Body of pancreas (tissue), 4 donors: Measurements from ENCODE around the gene TTF1. TPM values are rescaled to one million over a fixed set of nuclear protein-coding genes. Genes with fewer than 3 reads are reported as not detected.

Source experiments
- ATAC-seq: fragments of 150-250 bp; one replicate; pipeline ENCODE4 v1.9.1; 2016
- DNase-seq, 4 donors: peaks; one replicate each; pipeline ENCODE4 v3.0.0-alpha.2; 2019
- H3K27ac ChIP-seq, 4 donors: fragments of 200-600 bp; sonication (generic); 1 replicate in 3 of 4; 2 replicates in 1 of 4; pipeline versions ENCODE4 v1.5.1 to v1.6.1; 2016 to 2019; ENCODE audit warnings: mild to moderate bottlenecking in 1 of 4, mixed read lengths in 1 of 4, moderate library complexity in 1 of 4
- H3K27me3 ChIP-seq, 2 donors: fragments of 200-600 bp; sonication (generic); one replicate each; pipeline ENCODE4 v1.6.0; 2016; ENCODE audit warnings: mild to moderate bottlenecking in 1 of 2
- H3K36me3 ChIP-seq, 2 donors: fragments of 200-600 bp; sonication (generic); replicated peaks in 1 of 2; 2 replicates each; pipeline ENCODE4 v1.5.1; 2016; ENCODE audit warnings: low read depth in 2 of 2; ENCODE audit not compliant: insufficient read depth in 1 of 2
- H3K4me1 ChIP-seq: fragments of 200-600 bp; sonication (generic); one replicate; pipeline ENCODE4 v1.6.0; 2016
- H3K4me3 ChIP-seq, 2 donors: fragments of 200-600 bp; sonication (generic); 1 replicate in 1 of 2; 2 replicates in 1 of 2; pipeline ENCODE4 v1.5.1; 2016 to 2019
- H3K9me3 ChIP-seq, 3 donors: fragments of 200-600 bp; sonication (generic); 1 replicate in 2 of 3; 2 replicates in 1 of 3; pipeline ENCODE4 v1.5.1; 2016
- POLR2A ChIP-seq, 3 donors: fragments of 450-650 bp; IDR thresholded peaks; one replicate each; pipeline ENCODE4 v1.6.1; 2016; ENCODE audit warnings: antibody characterized with exemption in 3 of 3, mild to moderate bottlenecking in 2 of 3
- WGBS, 2 donors: methylation state at CpG; one replicate each; pipeline ENCODE4 v1.1.5; 2017; 5-methylcytosine and 5-hydroxymethylcytosine counted together
- intact Hi-C: fragments of 100-400 bp; cut with DNase I; formaldehyde crosslinking; loops from one replicate; pipeline ENCODE4 v1.15.1; 2023
- total RNA-seq, 2 donors: library from RNA; depleted of rRNA; stranded (reverse); fragments of >200 nt; gene quantifications; one replicate each; pipeline ENCODE4 v1.1.0, GENCODE V29; 2016
- TF ChIP-seq, protein P1 (sequence below), 7 experiments: fragments of 450-650 bp in 4 of 7; fragments of 200-600 bp in 3 of 7; sonication (generic) in 3 of 7; IDR thresholded peaks; one replicate each; pipeline ENCODE4 v1.5.1; 2016 to 2019; ENCODE audit warnings: antibody characterized with exemption in 7 of 7

The TTF1 gene, protein sequence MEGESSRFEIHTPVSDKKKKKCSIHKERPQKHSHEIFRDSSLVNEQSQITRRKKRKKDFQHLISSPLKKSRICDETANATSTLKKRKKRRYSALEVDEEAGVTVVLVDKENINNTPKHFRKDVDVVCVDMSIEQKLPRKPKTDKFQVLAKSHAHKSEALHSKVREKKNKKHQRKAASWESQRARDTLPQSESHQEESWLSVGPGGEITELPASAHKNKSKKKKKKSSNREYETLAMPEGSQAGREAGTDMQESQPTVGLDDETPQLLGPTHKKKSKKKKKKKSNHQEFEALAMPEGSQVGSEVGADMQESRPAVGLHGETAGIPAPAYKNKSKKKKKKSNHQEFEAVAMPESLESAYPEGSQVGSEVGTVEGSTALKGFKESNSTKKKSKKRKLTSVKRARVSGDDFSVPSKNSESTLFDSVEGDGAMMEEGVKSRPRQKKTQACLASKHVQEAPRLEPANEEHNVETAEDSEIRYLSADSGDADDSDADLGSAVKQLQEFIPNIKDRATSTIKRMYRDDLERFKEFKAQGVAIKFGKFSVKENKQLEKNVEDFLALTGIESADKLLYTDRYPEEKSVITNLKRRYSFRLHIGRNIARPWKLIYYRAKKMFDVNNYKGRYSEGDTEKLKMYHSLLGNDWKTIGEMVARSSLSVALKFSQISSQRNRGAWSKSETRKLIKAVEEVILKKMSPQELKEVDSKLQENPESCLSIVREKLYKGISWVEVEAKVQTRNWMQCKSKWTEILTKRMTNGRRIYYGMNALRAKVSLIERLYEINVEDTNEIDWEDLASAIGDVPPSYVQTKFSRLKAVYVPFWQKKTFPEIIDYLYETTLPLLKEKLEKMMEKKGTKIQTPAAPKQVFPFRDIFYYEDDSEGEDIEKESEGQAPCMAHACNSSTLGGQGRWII
- total RNA-seq = 10 to 100 TPM in 1 of 2 donors, 1 to 10 TPM in 1; 7.5 to 27.7 TPM

- Histone ChIP-seq H3K9me3 (no peaks in the 10 kb centered on the region), H3K4me1 (peaks cover 38% of the 10 kb centered on the region), H3K4me3 (peak within 1 kb of the TSS; percentile 35 to 49), H3K27me3 (peaks cover 0 to 9% of the 10 kb centered on the region in 2 donors), H3K27ac (peak within 1 kb of the TSS in 1 of 4 donors; percentile 30), H3K36me3 (no peaks in the 10 kb centered on the region)
- DNase-seq (peak; percentile 89 to 93 (median 91)), ATAC-seq (peak; percentile 92)
- 1% methylated on average over 17 to 33 of the region's 33 CpGs for WGBS, 2 donors
- intact Hi-C loops = no loop called here
- TF ChIP-seq POLR2A (IDR thresholded peaks at IDR 0.05) = peak in 2 of 3 donors; percentile 39 to 55
- TF ChIP-seq, protein P1, sequence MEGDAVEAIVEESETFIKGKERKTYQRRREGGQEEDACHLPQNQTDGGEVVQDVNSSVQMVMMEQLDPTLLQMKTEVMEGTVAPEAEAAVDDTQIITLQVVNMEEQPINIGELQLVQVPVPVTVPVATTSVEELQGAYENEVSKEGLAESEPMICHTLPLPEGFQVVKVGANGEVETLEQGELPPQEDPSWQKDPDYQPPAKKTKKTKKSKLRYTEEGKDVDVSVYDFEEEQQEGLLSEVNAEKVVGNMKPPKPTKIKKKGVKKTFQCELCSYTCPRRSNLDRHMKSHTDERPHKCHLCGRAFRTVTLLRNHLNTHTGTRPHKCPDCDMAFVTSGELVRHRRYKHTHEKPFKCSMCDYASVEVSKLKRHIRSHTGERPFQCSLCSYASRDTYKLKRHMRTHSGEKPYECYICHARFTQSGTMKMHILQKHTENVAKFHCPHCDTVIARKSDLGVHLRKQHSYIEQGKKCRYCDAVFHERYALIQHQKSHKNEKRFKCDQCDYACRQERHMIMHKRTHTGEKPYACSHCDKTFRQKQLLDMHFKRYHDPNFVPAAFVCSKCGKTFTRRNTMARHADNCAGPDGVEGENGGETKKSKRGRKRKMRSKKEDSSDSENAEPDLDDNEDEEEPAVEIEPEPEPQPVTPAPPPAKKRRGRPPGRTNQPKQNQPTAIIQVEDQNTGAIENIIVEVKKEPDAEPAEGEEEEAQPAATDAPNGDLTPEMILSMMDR (IDR thresholded peaks at IDR 0.05) = no peak
Measured at GRCh38 chr9:132406554-132407122, at the start of gene TTF1. Gene TTF1 (minus strand): TSS chr9:132406840. CDS start chr9:132402821, 4,019 bp downstream.

DNA sequence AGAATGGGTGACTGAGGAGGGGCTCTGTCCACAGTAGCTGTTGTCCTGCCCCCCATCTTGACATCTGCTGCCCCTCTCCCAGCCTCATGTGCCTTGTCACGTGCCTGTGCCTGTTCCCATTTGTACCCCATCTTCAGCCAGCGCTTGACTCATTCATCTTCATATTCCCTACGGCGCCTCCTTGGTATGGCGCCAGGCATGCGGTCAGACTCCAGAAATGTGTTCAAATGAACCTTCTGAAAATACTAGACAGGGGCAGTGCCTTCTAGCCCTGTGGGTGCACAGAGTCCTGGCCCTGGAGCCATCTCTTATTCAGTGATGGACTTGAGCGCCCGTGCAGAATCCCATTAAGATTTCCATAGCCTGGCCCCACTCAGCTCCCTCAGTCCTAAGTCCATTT lies 49.6 kb upstream of the TTF1 start:
- Histone ChIP-seq H3K27me3 (no peaks in the 10 kb centered on the region), H3K36me3 (no peaks in the 10 kb centered on the region), H3K4me3 (no peak overlapping the region), H3K27ac (no peak overlapping the region), H3K9me3 (no peaks in the 10 kb centered on the region), H3K4me1 (no peaks in the 10 kb centered on the region)
- 71 to 87% methylated on average over 8 of the region's 8 CpGs for WGBS, 2 donors
- no peak for TF ChIP-seq POLR2A (IDR thresholded peaks at IDR 0.05)
- TF ChIP-seq, protein P1 (IDR thresholded peaks at IDR 0.05) = no peak
- ATAC-seq (no peak), DNase-seq (no peak)
- intact Hi-C loops = no loop called here

GRCh38 chr9:132451276-132451675 lies 44.6 kb upstream of the TTF1 start:
- intact Hi-C loops = no loop called here
- no peak for ATAC-seq
- no peaks in the 10 kb centered on the region for H3K36me3 ChIP-seq

DNA sequence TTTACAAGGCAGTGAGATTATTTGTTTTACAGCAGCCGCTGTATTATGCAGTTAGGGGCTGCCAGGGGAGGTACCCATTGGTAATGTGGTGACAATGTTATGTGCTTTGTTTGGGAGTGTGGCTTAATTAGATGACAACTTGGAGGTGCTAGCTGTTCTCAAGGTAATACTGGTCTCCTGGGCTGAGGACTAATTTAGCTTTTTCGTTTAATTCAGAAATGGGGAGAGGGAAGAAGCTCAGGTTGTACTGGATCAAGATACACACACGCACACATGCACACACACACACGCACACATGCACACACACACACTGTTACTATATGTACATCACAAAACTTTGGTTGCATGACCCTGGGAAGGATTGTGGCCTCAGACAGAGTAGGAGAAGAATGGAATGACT lies 41.3 kb upstream of the TTF1 start:
- Histone ChIP-seq H3K36me3 (no peaks in the 10 kb centered on the region), H3K27me3 (no peaks in the 10 kb centered on the region), H3K4me3 (no peak overlapping the region), H3K4me1 (no peaks in the 10 kb centered on the region), H3K27ac (no peak overlapping the region), H3K9me3 (no peaks in the 10 kb centered on the region)
- TF ChIP-seq, protein P1 (IDR thresholded peaks at IDR 0.05) = no peak
- no peak for TF ChIP-seq POLR2A (IDR thresholded peaks at IDR 0.05)
- ATAC-seq = no peak
- DNase-seq = no peak
- WGBS, 2 donors = 79 to 81% methylated on average over 4 of the region's 4 CpGs
- intact Hi-C loops = no loop called here

More at GRCh38 chr9:132451276-132451675, 44.6 kb upstream of the TTF1 start:
- no peak overlapping the region for H3K4me3 ChIP-seq
- no peaks in the 10 kb centered on the region for H3K27me3 ChIP-seq
- no peaks in the 10 kb centered on the region for H3K4me1 ChIP-seq
- H3K27ac ChIP-seq = no peak overlapping the region
- H3K9me3 ChIP-seq = no peaks in the 10 kb centered on the region
- WGBS, 2 donors = 79 to 80% methylated on average over 10 of the region's 10 CpGs
- TF ChIP-seq POLR2A (IDR thresholded peaks at IDR 0.05) = no peak
- TF ChIP-seq, protein P1 (IDR thresholded peaks at IDR 0.05) = no peak
- no peak for DNase-seq
